Fibroblast of the aortic adventitia (primary cell): ENCODE data around the gene CDH2. TPM values are rescaled to one million over a fixed set of nuclear protein-coding genes. Genes with fewer than 3 reads are reported as not detected.

ENCODE experiments used
- DNase-seq: peaks from one replicate; pipeline ENCODE4 v3.0.0-alpha.2; 2010; ENCODE audit warnings: low read depth
- H3K4me3 ChIP-seq: 2 replicates; pipeline ENCODE4 v1.5.1; 2011; ENCODE audit warnings: low read depth, mild to moderate bottlenecking, control low read depth, low read length, moderate library complexity
- total RNA-seq: library from RNA; depleted of rRNA; stranded (reverse); fragments of >200 nt; gene quantifications from 2 replicates; pipeline ENCODE4 v1.2.3, GENCODE V29; 2012; ENCODE audit warnings: low replicate concordance
- TF ChIP-seq, protein P1 (sequence below): IDR thresholded peaks from 2 replicates; pipeline ENCODE4 v1.5.1; 2011; ENCODE audit warnings: mild to moderate bottlenecking, low read length, control low read depth, inconsistent platforms; ENCODE audit not compliant: insufficient read depth

The CDH2 gene
- total RNA-seq, 1 donor: 64.1 TPM

- no peak for DNase-seq
- TF ChIP-seq, protein P1, sequence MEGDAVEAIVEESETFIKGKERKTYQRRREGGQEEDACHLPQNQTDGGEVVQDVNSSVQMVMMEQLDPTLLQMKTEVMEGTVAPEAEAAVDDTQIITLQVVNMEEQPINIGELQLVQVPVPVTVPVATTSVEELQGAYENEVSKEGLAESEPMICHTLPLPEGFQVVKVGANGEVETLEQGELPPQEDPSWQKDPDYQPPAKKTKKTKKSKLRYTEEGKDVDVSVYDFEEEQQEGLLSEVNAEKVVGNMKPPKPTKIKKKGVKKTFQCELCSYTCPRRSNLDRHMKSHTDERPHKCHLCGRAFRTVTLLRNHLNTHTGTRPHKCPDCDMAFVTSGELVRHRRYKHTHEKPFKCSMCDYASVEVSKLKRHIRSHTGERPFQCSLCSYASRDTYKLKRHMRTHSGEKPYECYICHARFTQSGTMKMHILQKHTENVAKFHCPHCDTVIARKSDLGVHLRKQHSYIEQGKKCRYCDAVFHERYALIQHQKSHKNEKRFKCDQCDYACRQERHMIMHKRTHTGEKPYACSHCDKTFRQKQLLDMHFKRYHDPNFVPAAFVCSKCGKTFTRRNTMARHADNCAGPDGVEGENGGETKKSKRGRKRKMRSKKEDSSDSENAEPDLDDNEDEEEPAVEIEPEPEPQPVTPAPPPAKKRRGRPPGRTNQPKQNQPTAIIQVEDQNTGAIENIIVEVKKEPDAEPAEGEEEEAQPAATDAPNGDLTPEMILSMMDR: no peak
- H3K4me3 ChIP-seq: no peak overlapping the region
Observed at GRCh38 chr18:28128659-28128980, 48.3 kb downstream of the CDH2 start.

DNA sequence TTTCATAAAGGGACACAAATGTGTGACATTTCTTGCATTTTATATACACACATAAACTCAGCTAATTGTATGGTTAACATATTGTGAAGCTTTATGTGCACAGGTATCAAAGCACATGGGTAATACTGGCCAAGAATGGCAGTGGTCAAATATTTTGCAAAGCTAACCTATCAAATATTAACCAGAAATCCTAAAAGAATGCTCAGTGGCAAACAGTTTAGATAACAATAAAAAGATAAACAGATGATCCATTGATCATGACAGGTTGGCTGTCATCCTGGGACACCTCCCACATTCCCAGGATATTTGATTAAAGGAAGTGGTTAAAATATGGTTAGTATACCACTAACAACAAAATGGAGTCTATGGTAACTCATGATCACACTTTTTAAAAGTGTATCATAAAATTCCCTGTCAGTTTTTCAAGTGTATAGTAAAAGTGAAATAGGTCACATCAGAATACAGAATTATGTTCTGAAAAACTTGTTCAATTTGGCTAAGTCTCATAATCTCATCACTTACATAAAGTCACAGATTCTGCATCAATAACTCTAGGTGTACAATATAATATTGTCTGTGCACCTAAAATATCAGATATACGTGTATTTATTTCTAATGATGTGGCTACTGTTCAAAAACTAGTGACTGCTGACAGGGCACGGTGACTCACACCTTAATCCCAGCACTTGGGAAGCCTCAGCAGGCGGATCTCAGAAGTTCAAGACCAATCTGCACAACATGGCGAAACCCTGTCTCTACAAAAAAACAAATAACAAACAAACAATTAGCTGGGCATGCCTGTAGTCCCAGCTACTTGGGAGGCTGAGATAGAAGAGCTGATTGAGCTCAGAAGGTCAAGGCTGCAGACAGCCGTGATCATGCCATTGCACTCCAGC lies 48.9 kb downstream of the CDH2 start:
- H3K4me3 ChIP-seq: no peak overlapping the region
- TF ChIP-seq, protein P1: no peak
- DNase-seq: peak; percentile 36

DNA sequence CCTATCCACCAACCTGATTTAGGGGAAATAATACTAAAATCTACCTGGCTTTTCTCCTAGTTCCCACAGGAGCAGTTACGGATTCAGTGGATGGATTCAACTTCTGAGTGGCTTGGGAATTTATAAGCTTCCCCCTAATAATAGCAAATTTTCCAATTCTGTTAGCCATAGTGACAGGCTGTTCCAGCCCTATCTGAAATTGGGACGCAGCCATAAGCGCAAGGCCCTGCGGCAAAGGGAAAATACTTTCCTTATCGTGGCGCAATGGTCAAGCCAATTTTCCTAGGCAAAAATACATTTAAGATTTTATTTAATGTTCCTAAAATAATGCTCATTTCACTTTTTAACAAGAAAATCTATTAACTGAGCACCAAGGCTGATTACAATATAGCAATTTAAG lies 49.7 kb downstream of the CDH2 start:
- H3K4me3 ChIP-seq: no peak overlapping the region
- TF ChIP-seq, protein P1: no peak
- peak; percentile 58 for DNase-seq

DNA sequence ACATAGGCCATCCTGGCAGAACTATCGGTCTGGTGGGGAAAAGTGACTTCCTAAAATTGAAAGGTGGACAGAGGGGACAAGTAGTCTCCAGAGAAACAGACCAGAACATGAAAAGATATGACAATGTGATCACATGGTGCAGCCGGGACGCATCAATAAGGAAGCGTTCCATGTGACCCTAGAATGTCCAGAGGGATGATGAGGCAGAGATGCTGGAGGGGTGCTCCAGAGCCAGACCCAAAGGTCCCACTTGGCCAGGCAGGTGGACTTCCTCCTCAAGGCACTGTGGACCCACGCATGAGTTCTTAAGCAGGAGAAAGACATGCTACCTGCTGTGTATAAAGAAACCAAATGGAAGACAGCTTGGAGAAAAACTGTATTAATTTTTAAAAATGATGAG lies 50.2 kb downstream of the CDH2 start:
- TF ChIP-seq, protein P1: no peak
- no peak overlapping the region for H3K4me3 ChIP-seq
- DNase-seq: no peak

GRCh38 chr18:28125051-28125450 lies 51.9 kb downstream of the CDH2 start:
- TF ChIP-seq, protein P1: no peak
- DNase-seq: no peak

DNA sequence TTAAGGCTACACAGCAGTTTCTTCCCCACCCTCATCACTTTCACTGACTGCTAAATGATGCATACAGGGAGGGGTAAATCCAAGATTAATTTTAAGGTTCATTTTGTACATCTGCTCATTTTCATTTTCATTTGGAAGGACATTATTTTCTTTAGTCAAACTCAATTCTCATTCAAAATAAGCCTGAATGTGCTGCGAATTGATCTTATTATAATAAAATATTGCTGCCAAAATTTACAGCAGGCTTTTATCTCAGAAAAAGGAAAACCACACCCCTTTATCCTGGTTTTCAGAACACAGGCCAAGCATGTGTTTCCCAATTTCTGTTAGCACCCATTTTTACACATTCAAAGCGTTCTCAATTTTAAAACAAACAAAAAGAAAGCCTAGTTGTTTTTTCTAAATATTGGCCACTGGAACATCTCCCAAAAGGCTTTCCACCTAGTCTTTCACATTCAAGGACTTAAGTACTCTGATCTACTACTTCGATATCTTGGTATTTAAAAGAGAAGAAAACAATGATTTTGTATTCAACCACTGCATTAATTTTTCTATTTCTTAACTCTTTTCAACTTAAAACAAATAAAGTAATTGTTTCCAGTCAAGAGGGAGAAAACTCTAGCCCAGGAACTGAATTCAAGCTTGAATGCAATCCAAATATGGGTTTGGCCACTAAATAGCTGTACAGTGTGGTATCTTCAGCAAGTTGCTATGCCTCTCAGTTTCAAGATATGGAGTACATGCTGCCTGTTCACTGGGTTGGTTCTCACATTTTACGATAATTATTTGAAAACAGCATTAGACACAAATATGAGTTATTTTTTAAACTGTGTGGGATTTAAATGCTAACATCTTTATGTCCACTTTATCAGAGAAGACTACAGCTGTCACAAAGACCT lies 52.5 kb downstream of the CDH2 start:
- peak overlapping the region; percentile 2 for H3K4me3 ChIP-seq
- DNase-seq: peak; percentile 74
- TF ChIP-seq, protein P1: no peak

More at GRCh38 chr18:28125051-28125450, 51.9 kb downstream of the CDH2 start:
- no peak overlapping the region for H3K4me3 ChIP-seq
